Limb (tissue), 2 donors: ENCODE data around the gene TOM1L2.

Experiments
- DNase-seq, 2 donors: peaks; one replicate each; pipeline ENCODE4 v3.0.0-alpha.2; 2016; ENCODE audit errors: extremely low spot score in 2 of 2

TOM1L2 gene

DNA sequence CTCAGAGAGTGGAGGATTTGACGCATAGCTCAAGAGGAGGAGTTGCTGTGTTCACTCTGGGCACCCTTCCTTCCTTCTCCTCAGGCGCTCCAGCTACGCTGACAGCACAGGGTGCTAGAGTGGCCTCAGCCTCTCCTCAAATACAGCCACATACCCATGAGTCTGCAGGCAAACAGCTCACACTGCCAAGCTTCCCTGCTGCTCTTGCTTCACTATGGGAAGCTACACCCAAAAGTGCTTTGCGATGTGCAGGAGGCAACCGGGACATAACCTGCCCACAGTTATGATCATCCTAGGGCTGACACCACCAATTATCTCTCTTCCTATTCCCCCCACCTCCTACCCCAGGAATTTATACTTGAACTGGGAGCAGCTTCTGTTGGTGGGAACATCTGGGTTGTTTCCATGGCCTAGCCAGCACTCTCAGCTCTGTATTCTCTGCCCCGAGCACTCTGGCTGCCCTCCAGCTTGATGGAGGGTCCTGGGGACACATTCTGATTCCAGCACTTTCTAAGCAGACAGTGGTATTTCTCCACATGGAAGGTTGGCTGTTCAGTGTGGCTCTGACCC is 95.2 kb downstream of the TOM1L2 start:
- DNase-seq = peak in 1 of 2 donors; percentile 58

DNA sequence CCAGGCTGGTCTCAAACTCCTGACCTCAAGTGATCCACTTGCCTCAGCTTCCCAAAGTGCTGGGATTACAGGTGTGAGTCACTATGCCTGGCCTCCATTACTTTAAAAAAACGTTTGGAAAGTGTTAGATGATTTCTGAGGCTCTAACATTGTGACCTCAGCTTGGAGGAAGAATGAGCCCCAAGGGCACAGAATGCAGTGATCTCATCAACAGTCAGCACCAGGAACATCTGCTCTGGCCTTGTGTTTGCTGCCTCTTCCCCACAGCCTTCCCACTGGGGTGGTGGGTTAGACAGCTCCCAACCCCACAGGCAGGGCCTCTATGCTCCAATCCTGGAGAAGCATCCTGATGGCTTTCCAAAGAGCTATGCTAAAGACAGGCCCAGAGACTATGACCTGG is 97.7 kb downstream of the TOM1L2 start:
- no peak for DNase-seq

DNA sequence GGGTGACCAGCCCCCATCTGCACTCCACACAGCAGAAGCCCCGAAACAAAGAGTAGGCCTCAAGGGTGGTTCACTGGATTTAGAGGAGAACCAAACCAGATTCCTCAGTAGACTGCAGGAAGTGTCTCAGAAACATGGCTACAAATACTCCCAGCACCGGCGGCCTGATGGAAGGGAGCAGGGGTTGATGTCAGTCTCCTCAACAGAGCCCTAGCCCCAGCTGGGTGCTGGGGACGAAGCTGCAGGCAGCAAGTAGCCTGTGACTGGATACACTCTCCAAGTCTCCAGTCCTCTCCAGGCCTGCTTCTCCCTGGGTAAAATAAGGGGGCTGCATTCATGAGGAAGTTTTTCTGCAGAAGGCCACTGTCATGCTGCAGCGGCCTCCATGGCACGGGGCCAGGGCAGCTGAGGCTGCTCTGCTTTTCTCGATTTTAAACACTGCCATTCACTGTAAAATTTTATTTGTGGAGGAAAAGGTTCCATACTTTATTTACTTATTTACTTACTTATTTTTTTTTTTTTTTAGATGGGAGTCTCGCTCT is 98.7 kb downstream of the TOM1L2 start:
- no peak for DNase-seq

DNA sequence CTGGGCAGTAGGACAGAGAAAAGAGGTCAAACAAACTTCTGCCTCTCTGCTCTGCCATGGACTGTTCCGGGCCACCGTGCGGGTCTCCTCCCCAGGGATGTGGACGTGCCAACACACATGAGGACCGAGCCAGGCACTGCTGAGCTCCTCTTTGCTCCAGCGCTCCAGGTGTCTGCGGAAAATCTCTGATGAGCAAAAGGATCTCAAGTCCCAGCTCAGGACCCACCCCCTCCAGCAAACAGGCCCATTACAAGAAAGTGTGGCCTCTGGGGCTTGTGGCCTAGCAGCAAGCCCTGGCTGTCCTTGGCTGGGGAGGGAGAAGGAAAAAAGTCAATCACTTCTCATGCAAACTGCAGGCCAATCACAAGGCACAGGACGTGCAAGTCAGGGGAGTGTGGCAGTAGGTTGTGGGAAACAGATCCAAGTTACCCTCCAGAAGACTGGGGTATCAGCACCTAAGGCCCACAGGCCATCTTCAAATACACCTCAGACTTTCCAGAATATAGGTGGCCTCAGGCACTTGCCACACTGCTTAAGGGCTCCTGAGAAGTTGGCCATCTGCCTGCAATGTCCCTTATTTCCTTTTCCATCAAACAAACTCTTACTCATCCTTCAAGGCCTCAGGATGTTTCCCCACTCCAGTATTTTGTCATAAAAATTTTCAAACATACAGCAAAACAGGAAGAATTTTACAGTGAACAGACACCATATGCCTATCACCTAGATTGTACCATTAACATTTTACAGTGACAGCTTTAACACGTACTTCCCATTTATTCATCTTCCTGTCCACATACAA is 99.5 kb downstream of the TOM1L2 start:
- DNase-seq = no peak

DNA sequence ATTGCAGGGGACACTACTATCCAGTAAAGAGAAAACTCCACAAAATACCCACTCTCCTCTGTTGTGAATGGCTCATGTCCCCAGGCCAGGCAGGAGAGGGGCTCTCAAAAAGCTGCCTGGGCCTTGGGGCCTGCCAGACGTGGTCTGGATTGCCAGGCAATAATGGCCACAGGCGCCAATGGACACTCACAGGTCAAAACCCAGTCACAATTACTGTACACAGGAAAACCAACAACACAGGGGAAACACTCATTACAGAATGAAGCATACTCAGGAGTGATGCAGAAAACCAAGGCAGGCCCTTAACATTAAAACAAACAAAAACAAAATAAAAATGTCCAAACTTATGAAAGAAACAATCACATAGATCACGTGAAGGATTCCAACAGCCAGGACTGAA is 100.3 kb downstream of the TOM1L2 start:
- DNase-seq = no peak

DNA sequence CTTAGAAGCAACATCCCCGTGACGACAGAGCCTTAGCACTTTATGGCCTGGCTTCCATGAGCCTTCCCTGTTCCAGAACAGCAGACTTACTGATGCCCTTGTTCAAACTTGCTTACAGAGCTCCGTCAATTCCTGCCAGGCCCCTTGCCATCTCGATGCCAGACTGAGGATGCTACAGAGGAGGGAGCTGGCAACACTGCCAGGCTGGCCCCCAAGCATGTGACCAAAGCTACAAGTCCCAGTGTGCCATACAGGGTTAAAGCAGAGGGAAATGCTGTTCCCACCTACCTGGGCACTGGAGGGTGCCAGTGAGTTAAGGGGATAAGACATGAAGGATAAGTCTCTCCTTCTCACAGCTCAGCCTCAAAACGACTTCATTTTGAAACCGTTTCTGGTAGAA is 102.0 kb downstream of the TOM1L2 start:
- DNase-seq = no peak

DNA sequence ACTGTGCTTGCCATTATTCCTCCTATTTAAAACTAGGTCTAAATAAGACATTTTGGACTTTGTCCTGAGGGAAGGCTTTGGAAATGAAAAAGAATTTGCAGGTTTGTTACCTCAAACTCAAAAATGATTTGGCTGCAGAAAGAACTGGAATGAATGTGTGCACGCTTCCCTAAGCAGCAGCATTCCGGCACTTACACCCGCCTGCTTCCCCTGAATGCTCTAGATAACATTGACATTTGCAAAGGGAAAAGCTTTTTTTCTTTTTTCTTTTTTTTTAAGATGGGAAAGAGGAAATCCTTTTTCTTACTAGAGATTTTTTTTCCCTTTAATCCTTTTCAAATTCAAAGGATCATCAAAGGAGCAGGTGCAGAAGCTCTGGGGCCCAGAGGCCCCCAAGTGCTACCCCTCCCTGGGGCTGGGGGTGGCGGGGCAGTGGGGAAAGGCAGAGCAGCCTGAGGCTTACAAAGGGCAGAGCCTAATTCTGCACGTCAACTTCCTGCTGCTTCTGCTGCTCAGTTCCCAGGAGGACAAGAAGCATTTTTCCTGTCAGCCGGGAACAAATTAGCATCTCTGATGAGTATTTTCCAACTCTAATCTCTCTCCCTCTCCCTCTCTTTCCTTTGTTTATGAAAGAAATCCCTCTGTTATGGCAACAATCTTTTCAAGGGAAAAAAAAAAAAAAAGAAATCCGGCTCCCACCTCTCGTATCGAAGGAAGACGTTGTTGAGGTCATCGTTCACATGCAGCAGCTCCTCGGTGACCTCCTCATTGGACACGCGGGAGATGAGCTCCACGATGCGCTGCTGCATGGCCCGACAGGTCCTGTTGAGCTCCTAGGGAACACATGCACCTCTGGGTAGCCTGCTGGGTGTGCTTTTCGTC is 103.3 kb downstream of the TOM1L2 start:
- DNase-seq = peak in 1 of 2 donors; percentile 53

DNA sequence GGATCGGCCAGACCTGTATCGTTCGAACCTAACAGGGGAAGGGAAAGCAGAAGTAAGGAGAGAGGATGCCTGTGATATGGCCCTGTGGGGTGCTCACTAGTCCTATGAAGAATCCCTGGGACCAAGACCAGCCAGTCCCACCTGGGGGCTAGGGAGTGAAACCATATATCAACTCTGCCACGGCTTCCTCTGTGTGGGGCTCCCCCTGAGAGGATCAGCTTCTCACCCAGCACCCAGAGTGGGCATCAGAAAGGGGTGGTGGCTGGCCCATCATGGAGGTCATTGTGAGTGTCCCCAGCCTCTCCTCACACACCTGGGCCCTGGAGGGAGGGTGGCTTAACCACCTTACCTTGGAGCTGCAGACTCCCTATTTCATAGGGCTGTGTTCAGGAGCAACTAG is 105.3 kb downstream of the TOM1L2 start:
- no peak for DNase-seq

DNA sequence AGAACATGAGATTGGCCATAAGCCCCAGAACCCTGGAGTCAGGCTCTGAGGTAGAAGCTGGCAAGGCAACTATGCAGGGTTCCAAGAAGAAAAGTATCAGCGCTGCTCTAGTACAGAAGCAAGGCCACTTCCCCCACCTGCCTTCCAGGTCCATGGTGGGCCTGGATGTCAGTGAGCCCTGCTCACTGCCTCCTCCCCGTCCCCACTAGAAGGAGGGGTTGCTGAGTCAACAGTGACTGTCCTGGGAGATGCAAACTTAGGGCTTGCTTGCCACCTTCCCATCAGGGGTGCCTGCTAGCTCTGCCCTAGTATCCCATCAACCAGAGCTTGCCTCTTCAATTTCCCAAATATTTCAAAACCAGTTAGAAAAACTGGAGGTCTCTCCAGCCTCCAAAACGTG is 105.8 kb downstream of the TOM1L2 start:
- DNase-seq = no peak

DNA sequence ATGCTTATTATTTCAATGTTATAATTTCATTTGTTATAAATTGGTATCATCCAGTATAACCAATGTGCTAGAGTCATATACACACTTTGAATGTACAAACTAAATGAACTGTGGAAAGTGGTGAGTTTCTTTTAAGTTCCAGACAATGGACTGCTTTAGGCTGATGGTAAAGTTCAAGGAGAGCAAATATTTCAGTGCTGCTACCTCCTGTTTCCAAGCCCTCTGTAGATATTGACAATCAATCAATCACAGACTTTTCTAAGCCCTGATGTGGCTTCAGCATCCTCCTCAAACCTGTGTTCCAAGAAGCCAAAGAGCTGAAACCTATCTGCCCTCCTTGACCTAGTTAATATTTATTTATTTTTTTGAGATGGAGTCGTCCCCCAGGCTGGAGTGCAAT is 107.2 kb downstream of the TOM1L2 start:
- no peak for DNase-seq

DNA sequence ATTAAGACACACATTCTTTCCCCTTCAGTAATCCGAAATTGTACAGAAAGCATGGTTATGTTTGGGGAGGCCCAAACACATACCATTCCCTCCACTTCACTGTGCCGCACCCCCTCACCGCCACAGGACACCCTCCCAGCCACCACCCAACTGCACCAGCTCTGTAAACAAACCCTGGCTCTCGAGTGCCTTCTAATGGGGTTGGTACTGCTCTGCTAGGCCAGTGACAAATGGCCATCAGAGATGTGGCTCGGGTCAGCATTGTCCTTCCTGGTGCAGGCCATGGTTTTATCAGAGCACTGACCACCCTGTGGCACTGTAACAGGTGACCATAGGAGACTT is 111.5 kb downstream of the TOM1L2 start:
- no peak for DNase-seq

DNA sequence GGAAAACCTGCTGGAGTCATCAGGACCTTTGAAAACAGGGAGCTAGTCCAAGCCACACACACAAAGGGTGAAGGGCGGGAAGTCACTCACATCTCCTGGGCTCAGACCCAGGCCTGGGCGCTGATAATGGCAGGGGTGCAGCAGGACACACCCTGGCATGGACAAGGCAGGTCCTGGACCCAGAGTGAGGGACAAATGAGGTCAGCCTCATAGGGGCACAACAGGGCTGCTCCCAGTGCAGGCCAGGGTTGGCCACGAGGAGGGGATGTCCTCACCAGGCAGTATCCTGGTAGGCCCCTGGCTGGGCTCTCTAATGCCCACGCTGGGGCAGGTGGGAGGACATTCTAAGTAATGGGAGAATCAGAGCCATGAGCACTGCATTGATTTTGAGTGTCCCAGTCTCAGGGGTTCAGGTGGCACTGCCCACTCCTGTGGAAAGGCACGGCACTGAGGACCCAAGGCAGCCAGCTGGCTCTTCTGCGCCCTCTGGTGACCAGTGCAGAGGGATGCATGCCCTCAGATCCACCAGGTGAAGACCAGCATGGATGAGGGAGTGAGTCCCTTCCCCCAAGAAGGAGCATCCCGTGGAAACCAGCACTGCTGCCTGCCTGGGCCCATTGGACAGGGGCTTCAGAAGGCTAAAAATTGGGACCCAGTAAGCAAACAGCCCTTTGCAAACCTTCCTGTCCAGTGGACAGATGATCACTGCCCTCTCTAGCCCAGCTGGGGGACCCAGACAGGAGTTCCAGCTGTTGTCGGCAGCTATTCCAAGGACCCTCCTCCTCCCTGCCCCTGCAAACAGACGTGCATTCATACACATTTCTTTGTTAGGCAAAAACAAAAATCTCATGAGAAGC is 112.1 kb downstream of the TOM1L2 start:
- peak; percentile 53 to 79 for DNase-seq

DNA sequence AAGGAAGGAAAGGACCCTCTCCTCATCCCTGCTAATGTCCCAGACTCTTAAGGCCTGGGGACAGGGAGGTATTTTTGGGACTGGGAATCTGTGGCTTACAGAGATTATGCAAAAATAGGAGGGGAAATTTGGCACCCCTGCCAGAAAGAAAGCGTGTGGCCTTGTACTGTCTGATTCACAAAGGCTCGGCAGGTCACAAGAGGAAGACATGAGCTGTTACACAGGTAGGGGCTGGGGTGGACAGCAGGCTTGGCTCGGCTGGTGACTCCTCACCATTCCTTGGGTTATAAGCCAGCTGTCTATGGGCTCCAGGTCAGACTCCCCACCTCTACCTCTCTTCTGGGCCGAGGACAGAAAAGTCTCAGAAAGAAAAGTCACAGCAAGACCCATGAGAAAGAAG is 114.7 kb downstream of the TOM1L2 start:
- DNase-seq = no peak

DNA sequence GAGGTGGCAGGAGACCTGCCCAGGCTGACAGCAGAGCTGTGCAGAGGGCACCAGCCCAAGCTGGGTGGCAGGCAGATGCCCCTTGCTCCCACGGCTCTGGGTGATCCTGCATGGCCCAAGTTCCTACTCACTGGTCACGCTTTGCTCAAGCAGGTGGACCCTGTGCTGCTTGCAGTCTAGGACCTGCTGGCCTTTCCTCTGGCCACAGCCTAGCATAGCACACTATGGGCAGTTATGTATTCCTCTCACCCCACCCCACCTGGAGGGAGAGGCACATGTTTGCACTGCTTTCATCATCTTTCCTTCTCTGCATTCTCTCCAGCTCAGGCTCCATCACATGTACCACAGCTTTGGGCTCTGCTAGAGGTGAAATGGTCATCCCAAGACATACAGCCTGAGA is 115.8 kb downstream of the TOM1L2 start:
- no peak for DNase-seq

DNA sequence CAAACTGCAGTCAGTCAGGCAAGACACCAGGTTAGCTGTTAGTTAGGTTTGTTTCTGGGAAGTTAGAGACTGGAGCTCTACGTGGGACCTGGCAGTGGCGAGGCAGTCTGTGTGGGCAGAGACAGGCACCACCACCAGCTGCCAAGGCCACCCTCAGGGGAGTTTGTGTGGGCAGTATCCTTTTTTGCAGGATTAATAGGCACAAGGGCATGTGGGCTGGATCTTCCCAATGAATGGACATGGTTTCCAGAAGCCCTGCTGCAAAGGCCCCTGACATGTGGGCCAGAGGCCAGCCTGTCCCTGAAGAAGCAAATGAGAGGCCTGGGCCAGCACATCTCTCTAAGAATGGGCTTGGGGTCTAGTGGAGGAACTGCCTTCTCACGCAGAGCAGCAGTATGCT is 116.2 kb downstream of the TOM1L2 start:
- DNase-seq = no peak

DNA sequence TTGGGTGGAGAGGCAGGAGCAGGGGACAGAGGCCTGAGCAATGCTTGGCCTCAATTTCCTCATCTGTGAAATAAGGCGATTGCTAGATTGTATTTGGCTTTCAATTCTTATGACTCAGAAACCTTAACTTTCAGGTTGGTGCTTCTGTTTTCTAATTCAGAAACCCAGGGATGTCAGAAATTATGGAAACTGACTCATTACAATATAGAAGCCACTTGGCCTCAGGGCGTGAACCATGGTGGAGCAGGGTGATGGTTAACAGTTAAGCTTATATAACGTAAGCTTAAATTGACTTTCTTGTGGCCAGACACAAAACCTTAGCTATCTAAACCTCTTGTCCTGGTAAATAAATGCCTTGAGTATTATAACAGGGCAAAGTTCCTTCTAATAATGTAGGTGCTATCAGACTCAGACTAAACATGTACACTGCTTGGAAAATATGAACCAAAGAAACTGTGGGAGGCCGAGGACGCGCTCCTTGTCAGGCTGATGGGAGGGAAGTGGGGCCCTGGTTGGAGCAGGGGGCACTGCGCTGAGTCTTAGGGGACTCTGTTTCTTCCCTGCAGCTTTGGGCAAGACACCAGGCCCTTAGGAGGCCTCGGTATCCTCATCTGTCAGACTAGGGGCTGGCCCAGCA is 118.3 kb downstream of the TOM1L2 start:
- DNase-seq = no peak

DNA sequence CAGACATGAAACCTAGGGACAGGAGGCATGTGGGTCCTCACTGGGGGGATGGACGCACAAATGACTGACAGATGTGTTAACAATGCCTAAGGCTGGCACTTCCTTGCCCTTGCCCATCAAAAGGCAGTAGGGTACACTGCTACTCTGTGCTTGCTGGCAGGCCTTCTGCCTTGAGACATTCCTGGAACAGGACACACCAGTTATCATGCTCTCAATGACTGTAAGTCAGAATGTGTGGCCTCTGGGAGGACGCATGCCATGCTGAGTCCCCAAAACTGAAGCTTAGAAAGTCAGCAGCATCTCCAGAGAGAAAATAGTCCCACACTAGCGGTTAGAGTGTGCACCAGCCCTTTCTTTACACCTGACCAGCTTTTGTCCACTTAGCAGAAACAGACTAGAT is 119.3 kb downstream of the TOM1L2 start:
- DNase-seq = no peak

DNA sequence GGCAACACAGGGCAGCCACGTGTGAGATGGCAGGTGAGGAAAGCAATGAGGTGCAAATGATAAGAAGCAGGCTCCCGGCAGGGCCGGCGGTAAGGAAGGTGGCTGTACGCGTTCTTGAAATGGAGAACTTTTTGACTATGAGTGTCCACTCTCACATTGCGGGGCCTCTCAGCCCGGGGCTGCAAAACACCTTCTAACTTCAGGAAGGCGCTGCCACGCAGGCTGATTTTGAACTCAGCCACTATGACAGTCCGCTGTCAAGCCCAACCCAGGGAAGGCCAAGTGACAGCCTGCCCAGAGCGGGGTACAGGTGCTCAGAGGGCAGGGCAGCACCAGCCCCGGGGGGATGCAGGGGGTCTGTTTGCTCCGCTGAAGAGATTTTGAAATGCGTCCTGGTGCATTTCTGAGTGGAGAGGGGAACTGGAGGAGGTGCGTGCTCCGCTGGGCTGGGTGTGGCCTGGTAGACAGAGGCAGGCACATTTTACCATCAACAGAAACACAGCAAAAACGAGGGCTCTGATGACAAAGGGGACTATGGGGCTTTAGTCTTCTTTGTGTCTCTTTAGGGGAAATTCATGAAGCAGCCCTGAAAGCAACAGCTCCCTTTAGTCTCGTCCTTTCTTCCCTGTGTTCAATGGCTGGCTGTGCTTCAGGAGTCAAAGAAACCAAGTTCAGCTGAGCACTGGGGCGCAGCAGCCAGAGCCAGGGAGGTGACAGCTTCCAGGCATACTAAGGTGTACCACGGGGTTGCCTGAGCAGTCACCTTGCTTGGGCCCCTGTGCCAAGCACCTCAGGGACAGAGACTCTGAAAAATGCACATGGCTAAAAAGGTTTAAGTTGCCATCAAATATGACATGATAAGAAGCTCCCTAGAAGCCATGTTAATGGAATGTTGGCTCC is 120.8 kb downstream of the TOM1L2 start:
- DNase-seq = no peak

DNA sequence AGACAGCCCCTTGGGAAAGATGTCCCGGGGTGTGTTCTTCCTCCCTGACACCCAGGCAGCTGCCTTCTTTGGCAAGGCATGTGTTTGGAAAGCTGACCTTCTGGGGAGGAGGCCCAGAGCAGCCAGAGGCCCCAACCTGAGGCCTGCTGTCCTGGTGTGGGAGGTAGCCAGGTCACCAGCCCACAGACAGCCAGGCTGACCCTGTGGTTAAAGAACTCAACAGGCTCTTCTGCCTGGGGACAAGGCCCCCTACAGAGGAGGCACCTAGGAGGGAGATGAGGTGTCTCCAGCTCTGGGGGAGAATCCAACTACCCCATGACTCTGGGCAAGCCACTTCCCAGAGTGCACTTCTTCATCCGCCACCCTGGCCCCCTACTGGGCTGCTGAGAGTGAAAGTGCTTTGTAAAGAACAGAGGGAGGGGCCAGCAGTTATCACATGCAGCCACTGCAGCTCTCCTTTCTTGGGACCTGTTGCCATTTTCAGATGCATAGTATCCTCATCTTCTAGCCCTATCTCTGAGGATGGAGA is 122.3 kb downstream of the TOM1L2 start:
- no peak for DNase-seq
